GM12875 (cell line): ENCODE results near the gene RPTOR.

Source experiments
- H3K4me3 ChIP-seq: one replicate; pipeline ENCODE4 v1.5.1; 2011; ENCODE audit warnings: low read depth, low read length, control low read depth
- CTCF ChIP-seq: IDR thresholded peaks from 2 replicates; pipeline ENCODE4 v1.5.1; 2011; ENCODE audit warnings: low read depth, mild to moderate bottlenecking, control low read depth, inconsistent platforms, low read length, moderate library complexity, borderline replicate concordance; ENCODE audit not compliant: insufficient read depth

RPTOR gene

GRCh38 chr17:81000631-81001357 lies 456.2 kb downstream of the RPTOR start:
- no peak for TF ChIP-seq CTCF
- H3K4me3 ChIP-seq, result no peak overlapping the region

DNA sequence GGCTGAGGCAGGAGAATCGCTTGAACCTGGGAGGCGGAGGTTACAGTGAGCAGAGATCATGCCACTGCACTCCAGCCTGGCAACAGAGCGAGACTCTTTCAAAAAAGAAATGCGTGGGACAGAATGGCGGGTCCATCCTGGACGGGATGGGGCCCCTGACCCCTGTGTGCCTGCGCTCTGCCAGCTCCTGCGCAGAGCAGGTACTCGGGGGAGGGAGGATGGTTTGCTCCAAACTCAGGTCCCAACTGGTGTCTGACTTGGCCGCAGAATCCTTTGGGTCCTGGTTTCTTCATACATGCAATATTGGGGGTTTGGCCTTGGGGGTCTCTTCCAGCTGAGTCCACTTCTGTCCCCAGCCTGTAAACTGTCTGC lies 457.4 kb downstream of the RPTOR start:
- H3K4me3 ChIP-seq, result no peak overlapping the region
- no peak for TF ChIP-seq CTCF

DNA sequence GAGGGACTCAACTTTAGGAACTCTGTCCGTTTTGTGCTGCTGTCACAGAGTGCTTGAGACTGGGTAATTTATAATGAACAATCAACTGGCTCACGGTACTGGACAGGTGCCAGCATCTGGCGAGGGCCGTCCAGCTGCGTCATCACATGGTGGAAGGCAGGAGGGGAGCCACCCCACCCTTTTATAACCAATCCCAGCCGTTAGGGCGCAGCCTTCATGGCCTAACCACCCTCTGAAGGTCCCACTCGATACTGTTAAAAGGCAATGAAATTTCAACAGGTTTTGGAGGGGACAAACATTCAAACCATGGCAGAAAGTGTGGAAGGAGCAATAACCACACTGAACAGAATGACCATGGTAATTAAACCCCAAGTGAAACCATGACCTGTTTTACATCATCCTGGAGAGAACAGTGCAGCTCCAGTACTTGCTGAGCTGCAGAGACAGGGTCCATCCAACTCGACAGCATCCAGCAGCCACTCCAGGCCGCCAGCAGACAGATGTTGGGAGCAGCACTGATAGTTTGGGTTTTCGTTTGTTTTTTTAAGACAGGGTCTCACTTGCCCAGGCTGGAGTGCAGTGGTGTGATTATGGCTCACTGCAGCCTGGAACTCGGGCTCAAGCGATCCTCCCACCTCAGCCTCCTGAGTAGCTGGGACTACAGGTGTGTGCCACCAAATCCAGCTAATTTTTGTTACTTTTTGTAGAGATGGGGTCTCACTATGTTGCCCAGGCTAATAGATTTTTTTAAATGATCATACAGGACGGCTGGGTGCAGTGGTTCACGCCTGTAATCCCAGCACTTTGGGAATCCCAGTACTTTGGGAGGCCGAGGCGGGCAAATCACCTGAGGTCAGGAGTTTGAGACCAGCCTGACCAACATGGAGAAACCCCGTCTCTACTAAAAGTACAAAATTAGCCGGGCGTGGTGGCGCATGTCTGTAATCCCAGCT lies 458.0 kb downstream of the RPTOR start:
- no peak overlapping the region for H3K4me3 ChIP-seq

GRCh38 chr17:81003711-81004475 lies 459.3 kb downstream of the RPTOR start:
- TF ChIP-seq CTCF, result no peak
- H3K4me3 ChIP-seq, result no peak overlapping the region

More for the DNA sequence above, 458.0 kb downstream of the RPTOR start:
- no peak for TF ChIP-seq CTCF

DNA sequence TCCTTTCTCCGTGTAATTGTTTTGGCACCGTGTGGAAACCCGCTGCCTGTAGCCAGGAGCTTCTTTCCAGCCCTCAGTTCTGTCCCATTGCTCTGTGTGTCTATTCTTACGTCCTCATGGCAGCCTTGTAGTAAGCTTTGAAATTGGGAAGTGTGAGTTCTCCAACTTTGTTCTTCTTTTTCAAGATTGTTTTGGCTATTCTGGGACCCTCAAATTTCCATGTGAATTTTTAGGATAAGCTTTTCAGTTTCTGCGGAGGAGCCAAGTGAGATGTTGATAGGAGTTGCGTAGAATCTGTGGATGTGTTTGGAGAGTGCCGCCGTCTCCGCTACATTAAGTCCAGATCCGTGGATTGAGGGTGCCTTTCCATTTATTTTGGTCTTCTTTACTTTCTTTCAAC lies 462.3 kb downstream of the RPTOR start:
- TF ChIP-seq CTCF, result no peak
- H3K4me3 ChIP-seq, result no peak overlapping the region

DNA sequence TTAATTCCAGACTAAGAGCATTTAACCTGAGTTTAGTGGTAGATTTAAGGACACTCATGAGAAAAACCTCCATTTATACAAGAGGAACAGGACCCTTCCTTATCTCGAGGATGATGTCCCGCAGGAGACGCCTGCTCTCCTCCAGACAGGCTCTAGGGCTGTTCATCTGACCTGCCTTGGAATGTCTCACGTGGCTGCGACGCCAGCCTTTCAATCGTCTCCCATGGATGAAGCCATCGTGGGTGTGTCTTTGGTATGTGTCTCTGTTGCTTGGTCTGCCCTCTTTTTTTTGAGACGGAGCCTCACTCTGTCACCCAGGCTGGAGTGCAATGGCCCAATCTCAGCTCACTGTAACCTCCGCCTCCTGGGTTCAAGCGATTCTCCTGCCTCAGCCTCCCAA lies 463.5 kb downstream of the RPTOR start:
- no peak overlapping the region for H3K4me3 ChIP-seq
- no peak for TF ChIP-seq CTCF
